ENCODE data around the gene ARHGAP42. TPM values are rescaled to one million over a fixed set of nuclear protein-coding genes. Genes with fewer than 3 reads are reported as not detected.
"Not testable (repeated sequence)": the region's sequence is repeated elsewhere in the genome, so short reads cannot be mapped to it uniquely, and the experiment has no call there.

ARHGAP42 gene
- total RNA-seq, 1 donor from 2014 or later: 21.2 TPM

DNA sequence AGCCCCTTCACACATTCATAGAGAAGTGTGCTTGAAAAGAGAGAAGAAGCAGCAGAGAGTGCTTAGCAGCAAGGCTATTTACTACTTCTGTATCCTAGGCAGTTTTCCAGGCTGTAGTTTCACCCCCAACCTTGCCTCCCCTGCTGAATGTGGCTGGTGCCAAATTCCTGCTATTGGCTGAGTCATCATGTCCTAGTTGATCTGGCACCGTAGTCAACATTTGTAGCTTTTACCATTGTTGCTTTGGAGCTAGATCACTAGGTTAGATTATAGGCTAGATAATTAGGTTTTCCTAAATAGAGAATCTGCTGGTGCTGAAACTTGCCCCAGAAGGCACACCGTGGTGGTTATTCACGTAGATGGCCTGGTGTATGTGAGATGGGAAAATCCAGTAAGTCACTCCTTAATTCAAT lies 32.7 kb downstream of the ARHGAP42 start:
- DNase-seq (ENCODE audit: low read depth): peak; percentile 80

DNA sequence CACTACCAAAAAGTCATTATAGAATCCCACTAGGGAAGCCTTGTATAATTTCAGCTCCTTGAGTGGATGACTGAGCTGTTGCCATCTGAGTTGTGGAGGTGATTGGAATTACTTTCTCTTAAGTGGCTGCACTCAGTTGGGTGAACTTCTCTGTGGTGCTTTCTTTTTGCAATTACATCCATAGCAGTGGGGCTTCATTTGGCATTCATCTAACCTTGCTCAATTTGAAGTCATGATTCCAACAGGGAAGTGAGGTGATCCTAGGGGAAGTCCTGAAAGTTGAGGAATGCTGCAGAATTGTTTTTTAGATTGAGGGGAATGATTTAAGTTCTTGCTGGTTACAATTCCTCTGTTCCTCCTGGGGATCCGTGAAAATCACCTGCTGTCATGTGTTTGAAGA lies 39.6 kb downstream of the ARHGAP42 start:
- no peak for DNase-seq (ENCODE audit: low read depth)

DNA sequence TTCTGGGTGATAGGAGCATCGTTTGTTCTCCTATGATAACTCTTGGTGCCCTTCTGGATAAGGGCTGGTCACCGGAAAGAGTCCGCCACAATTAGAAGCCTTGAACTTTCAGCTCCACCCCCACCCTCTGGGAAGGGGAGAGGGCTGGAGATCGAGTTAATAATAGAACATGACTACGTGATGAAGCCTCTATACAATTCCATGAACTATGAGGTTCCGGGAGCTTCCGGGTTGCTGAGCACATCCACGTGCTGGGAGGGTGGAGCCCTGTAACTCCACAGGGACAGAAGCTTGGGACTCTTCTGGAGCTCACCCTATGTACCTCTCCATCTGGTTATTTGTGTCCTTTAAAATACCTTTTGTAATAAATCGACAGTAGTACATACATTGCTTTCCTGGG lies 40.3 kb downstream of the ARHGAP42 start:
- DNase-seq (ENCODE audit: low read depth): peak; percentile 50

DNA sequence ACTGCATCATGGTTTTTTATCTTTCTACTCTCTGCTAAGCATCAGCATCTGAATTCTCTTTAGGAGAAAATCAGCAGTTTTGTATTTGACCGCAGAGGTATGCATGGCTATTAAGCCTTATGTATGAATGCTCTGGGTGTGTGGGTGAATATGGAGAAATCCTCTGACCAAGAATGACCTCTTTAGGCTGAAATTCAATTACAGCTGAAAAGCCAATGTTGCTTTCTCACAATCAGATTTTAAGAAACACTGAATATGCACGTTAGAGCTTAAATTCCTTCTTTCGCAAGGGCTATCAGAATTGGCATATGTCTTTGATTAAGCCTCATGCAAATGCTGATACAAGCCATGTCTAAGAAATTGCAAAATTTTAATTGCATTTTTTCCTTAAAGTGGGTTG lies 43.2 kb downstream of the ARHGAP42 start:
- DNase-seq (ENCODE audit: low read depth): no peak

DNA sequence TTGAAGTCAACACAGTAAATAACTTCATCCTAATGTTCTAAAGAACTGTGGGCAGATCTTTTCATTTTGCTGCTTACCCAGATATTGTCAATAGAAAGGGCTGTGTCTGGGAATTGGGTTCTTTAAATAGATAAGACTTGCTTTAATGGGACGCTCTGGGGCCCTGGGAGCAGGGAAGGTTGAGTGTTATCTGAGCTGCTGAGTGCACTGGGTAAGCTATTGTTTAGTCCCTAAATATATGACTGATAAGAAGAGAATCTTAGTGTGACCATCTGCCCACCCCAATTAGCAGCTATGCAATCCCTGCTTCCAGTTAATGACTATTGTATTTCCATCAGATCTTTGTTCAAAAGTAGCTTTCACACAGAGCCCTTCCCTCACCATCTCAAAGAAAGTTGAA lies 44.4 kb downstream of the ARHGAP42 start:
- peak; percentile 39 for DNase-seq (ENCODE audit: low read depth)

DNA sequence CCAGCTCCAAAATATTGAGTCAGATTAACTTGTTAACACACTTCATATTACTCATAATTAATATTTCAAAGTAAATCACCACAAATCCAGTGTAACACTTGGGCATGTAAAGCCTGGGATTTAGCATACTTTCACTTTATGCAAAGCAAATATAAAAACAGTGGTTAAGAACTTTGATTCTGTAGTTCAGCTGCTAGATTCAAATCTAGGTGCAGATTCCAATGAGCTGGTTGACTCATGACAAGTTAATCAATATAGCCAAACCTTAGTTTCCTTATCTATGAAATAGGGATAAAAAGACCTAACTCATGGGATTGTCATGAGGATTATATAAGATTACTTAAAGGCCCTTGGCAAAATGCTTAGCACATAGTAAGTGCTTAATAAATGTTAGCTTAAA lies 45.9 kb downstream of the ARHGAP42 start:
- no peak for DNase-seq (ENCODE audit: low read depth)

DNA sequence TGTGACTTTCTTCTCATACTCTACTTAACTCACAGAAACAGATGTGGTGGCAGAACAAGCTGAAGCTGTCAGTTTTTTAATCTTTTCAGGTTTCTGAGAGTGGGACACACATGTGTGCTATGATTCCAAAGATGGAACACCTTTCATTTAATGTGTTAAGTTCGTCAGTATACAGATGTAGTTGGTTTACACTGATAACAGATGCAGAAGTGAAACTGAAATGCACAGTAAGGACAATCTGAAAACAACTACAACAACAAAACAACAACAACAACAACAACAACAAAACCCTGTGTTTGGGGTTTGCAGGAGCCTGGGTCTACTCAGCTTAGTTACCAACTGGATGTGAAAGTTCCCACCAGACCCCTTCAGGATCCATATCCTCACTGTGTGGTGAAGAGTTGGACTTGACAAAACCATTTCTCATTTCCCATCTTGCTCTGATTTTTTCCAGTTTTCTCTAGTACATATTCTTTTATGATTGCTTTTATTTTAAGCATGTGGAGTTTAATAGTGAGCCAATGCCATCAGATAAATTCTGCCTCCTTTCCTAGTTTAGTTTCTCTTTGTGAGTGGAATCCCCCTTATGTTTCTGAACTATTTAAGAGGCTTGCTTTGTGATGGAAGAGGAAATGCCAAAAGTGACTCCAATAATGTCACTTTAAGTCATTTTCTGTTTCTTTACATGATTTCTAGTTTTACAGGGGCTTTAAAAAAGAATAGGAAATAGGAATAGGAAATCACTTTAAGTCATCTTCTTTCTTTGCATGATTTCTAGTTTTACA lies 47.8 kb downstream of the ARHGAP42 start:
- DNase-seq (ENCODE audit: low read depth): no peak

DNA sequence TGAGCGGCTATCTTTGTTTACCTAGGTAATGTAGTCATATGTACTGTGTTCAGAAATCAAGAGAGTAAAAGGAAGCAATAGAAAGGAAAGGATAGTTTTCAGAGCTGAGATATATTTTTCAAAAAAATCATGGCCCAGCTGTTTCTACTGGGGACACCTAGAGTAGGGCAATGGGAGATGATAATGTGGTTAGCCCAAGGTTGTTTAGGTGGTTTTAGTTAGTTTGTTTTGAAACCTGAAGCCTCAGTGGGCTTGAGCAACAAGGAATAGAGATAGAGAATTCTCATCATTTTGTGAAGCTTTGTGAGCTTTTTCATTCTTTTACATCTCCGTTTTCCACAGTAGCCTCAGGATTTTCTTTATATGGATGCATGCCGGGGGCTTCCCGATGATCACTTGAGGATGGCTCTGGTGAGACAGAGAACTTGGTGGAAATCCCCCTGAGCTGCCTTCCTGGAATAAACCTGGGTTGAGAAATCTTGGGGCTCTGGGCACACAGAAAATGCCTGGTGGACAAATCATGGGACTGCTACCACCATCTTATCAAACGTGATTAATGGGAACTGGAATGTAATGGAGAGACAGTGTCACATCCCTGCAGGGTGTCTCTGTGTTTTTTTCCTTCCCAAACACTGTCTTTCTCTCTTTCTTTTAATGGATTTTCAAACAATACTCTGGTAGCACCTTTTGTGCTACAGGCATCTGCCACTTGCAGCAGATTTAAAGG lies 49.0 kb downstream of the ARHGAP42 start:
- DNase-seq (ENCODE audit: low read depth): peak; percentile 23

DNA sequence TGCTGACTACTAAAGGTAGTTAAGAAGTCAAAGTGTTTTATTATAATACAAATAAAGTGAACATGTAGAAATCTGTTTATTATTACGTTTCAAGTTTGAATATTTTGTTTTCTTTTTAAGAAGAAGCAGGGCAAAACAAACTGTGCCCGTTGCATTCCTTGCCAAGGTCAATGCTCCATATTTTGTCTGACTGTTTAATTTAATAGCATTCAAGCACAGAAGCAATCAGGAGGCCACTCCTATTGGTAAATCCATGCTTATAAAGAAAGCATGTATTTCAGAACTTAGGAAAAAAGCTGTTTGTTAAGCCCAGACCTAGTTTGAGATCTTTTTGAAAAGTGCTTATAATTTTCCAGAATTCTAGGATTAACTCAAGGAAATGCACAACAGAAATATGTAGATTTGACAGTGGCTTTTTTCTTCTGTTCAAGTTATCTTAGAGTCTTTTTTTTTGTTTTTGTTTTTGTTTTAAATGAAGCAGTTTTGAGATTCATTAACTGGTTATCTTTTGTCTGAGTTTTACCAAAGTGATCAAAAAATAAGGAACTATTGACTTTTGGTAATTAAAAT lies 51.7 kb downstream of the ARHGAP42 start:
- no peak for DNase-seq (ENCODE audit: low read depth)

DNA sequence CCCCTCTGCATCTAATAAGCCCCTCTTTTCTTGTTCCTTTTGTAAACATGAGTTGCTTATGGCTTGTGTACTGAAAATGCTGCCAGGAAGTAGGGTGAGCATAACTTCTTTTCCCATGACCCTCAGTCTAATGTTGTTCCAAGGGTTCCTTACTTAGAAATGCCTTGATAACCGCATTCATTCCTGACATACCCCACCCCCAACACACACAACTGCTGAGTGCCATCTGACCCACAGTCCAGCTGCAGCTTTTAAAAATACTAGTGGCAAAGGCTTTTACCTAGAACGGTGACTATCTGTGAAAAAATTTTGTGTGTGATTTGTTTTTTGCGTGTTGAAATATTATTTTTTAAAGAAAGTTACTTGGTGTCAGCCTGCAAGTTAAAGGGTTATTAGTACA lies 52.6 kb downstream of the ARHGAP42 start:
- DNase-seq (ENCODE audit: low read depth): peak; percentile 94

DNA sequence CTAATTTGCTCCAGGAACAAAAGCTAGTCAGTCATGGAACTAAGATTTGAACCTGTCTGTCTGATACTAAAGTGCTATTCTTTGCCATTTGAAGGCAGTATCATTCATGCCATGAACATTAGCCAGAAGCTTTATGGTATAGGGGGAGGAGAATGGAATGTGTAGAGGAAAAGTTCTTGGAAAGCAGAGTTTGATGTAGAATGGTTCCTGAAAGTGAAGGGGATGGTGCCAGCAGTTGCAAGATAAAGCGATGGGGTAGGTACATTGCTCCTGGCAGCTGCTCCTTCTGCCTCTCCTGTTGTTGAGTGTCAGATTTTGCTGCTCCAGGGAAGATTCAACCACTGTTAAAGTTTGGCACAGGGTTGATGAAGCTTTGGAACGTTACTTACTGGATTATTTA lies 53.4 kb downstream of the ARHGAP42 start:
- peak; percentile 35 for DNase-seq (ENCODE audit: low read depth)

DNA sequence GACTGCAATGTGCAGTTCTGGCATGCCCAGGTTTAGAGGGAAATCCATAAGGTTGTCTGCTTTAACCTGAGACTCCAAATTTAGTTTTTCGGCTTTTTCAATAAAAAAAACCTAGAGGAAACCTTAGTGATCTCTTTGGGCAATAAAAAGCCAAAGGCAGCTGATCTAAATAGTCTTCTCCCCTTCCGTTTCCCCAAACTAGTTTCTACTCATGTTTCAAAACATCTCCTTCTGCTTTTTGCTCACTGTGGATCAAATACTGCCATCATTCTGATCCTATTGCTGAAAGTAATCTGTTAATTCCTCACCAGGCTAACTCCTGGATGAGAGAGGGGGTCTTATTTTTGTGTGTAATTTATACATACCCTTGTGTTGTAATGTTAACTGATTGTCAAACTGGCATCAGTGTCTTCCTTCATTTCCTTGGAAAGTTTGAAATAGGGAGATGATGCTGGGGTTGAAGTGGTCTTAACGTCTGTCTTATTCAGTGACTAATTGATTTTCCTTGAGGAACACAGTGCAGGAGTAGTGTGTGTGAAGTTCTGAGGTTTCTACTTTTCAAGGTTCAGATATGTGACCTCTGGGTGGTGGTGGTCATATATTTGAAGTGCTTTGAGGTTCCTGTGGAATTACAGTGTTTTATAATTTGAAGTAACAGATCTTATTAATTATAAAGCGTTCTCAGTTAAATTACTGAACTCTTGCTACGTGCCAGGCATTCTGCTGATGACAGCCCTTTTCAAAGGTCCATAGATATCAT lies 55.0 kb downstream of the ARHGAP42 start:
- no peak for DNase-seq (ENCODE audit: low read depth)

DNA sequence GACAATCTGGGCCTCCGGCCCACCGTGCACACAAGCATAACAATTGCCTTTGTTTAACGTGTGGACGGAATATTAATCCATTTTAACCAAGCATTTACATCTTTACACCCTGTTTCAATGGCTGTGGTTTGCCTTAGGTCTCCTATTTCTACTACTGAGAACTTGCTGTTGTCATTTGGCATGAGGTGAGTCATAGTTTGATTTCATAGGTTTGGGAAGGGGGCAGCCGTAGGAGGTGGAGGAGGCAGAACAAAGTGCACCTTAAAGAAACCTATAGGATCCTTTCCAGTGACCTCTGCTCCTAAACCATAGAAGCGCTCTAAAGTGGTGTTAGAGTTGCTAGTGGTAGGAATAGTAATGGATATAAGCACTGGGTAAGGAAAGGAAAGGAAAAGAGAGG lies 59.4 kb downstream of the ARHGAP42 start:
- DNase-seq (ENCODE audit: low read depth): no peak

DNA sequence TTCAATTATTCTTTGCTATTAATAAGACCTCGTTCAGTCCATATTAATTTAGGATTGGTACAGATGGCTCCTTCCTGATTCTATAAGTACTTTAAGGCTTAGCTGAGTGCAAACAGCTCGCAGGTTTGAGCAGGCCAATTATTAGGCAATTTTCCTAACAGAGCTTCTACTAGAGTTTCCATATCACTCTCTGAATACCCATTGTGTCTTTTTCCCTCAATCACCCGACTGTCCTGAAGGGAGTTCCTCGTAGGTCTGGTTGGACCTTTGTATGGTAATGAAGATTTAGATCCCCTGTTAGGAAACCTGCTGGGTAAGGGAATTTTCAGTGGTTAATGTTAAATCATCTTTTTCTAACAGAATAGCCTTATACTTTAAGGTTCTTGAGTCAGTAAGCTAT lies 61.1 kb downstream of the ARHGAP42 start:
- DNase-seq (ENCODE audit: low read depth): no peak

DNA sequence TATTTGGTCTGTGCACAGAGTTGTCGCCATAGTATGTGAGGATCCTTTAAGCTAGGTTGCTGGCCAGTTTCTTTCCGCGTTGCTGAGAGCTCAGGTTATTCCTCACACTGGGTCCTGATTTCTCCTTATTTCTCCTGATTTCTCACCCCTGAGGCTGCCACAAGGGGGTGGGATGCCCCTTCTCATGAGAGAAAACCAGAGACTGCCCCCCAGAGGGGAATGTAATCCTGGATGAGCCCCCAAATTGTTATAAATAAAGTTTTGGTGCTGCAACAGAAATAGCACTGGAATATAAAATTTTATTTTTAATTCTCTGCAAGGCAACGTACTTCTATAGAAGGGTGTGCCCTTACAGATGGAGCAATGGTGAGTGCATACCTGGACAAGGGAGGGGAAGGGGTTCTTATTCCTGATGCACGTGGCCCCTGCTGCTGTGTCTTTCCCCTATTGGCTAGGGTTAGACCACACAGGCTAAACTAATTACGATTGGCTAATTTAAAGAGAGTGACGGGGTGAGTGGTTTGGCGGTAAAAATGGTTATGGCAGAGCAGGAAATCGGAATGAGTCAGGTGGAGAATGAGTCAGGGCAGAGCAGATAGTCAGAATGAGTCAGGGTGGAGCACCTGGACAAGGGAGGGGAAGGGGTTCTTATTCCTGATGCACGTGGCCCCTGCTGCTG lies 62.9 kb downstream of the ARHGAP42 start:
- DNase-seq (ENCODE audit: low read depth): not testable (repeated sequence)

DNA sequence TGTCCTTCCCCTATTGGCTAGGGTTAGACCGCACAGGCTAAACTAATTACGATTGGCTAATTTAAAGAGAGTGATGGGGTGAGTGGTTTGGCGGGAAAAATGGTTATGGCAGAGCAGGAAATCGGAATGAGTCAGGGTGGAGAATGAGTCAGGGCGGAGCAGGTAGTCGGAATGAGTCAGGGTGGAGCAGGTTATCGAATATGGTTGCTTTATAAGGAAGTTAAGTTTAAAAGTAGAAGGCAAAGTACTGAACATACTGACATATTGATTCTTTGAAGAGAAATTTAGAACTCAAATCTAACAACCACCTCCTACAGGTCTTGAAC lies 63.4 kb downstream of the ARHGAP42 start:
- not testable (repeated sequence) for DNase-seq (ENCODE audit: low read depth)

DNA sequence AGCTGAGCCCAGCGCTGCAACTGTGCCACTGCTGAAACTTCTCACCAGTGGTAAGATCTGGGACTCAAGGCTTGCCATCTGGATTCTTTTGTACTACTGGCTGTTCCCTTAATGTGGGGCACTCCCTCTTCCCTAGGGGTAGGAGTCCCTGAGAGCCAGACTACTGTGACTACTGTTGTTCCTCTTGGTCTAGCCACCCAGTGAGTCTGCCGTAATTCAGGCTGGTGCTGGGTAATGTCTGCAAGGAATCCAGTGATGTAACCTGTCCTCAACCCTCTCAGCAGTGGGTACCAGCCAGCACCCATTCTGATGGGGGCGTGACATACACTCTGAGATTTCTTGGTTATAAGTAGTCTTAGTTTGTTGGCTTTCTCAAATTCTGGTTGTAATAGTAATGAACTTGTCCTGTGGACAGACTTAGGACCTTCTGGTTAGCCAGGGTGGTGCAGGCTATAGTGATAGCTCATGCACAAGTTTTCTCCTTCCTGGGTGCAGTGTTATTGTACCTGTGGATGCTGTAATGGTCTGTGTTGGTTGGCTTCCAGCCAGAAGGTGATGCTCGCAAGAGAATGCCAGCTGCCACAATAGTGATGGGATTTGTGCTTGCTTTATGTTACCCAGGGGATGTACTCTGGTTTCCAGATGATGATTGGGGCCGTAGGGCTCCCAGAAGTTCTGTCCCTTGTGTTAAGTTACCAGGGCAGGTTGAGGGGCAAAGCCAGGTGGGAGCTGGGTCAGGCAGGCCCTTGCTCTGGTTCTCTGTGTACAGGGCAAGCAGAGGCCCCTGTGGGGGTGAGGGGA lies 65.5 kb downstream of the ARHGAP42 start:
- no peak for DNase-seq (ENCODE audit: low read depth)

DNA sequence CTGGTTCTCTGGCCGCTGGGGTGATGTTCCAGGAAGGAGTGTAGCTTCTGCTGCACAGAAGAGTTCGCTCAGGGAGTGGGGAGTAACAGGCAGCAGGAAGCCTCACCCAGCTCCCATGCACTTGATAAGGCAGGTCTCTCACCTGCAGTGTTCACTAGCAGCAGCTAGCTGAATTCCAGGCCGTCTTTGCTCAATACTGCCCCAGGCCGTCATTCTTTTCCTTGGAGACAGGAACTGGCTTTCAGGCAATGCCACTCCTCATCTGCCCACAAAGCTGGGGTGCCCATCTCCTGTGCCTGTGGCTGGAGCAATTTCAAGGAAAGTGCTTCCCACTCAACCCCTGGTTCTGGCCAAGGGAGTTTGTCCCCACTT lies 66.1 kb downstream of the ARHGAP42 start:
- DNase-seq (ENCODE audit: low read depth): no peak

DNA sequence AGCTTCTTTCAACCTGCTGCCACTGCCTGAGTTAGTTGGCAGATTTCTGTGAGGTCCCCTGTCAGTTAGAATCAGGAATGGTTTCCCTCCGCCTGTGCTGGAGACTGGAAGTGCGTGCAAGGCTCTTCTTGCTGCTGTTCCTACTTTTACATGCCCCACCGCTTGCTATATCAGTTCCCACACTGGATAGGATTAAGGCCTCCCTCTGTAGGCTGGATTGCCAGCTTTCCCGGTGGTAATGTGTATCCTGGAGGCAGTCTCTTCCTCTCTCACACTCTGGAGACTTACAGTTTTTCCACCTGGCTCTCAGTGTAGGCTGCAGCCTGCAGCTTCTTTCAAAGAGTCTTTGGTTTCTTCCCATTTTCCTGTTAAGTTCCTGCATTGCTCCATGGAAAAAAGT lies 66.5 kb downstream of the ARHGAP42 start:
- no peak for DNase-seq (ENCODE audit: low read depth)

DNA sequence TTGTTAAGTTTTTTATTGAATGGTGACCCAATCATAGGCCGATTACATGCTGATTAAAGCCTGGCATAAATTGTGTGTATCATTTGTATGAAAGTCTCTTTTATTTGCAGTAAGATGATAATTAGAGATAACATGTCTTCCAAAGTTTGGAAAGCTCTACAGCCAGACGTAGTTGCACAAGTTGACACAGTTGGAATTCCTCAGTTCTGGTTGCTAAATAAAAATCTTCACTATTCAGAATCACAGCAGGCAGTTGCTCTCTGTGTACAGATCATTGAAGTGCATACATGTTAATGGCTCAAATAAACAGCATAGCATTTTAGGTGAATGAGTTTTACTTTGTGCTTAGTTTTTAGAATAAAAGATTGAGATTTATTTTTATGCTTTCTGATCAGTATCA lies 69.5 kb downstream of the ARHGAP42 start:
- no peak for DNase-seq (ENCODE audit: low read depth)

DNA sequence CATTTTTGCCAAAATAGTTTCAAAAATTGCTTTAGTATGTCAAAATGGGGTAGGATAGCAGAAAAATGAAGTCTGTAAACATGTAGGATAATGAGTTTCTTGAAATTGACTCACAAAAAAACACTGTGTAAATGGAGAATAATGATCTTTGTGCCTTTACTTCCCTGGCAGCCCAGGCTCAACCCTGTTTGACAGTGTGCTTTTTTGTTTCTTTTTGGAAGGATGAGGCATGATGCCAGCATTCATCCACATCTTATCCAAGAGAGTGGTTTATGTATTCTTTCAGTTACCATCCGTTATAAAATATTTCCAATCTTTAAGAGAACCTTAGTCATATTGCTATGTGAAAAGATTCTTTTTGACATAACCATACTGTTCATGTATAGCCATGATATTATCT lies 70.6 kb downstream of the ARHGAP42 start:
- DNase-seq (ENCODE audit: low read depth): no peak

Data from myocyte (in vitro differentiated cells).